IMR-90 (cell line): Measurements from ENCODE around the gene TBC1D22A. TPM values are rescaled to one million over a fixed set of nuclear protein-coding genes. Genes with fewer than 3 reads are reported as not detected.

Experiments
- ATAC-seq: fragments of 200-7000 bp; cut with Tn5 transposase; 2 replicates; pipeline ENCODE4 v1.9.1; 2020; ENCODE audit warnings: low read depth, mild to moderate bottlenecking, moderate library complexity
- BruUV-seq: library from RNA; stranded (reverse); fragments of 400-500 nt; replicated peaks from 2 replicates; lab custom pipeline; 2021; lab: Mats Ljungman, UMichigan
- CTCF ChIA-PET: fragments of 300-600 bp; formaldehyde crosslinking; extraction: SDS; loops from one replicate; lab custom pipeline; 2021; ENCODE audit warnings: antibody characterized with exemption; lab: Yijun Ruan, JAX
- POLR2A ChIA-PET: fragments of 300-600 bp; sonication (Branson Sonifier 250); formaldehyde crosslinking; loops from one replicate; lab custom pipeline; 2022; ENCODE audit warnings: antibody characterized with exemption; ENCODE audit not compliant: unreplicated experiment; lab: Charles Lee
- DNase-seq: peaks from one replicate; pipeline ENCODE4 v3.0.0; 2013
- H2AFZ ChIP-seq: replicated peaks from 2 replicates; pipeline ENCODE3; 2013; ENCODE audit warnings: low read length, mild to moderate bottlenecking; ENCODE audit not compliant: poor library complexity
- H2AK5ac ChIP-seq: 2 replicates; pipeline ENCODE4 v1.6.1; 2013; ENCODE audit warnings: low read depth, low read length, inconsistent platforms
- H2AK9ac ChIP-seq: replicated peaks from 2 replicates; pipeline ENCODE3; 2013; ENCODE audit warnings: mild to moderate bottlenecking, low read depth, low read length, moderate library complexity; ENCODE audit not compliant: poor library complexity
- H2BK120ac ChIP-seq: 2 replicates; pipeline ENCODE4 v1.6.1; 2013; ENCODE audit warnings: low read depth, low read length, inconsistent platforms
- H2BK15ac ChIP-seq: 3 replicates; pipeline ENCODE4 v1.6.1; 2013; ENCODE audit warnings: low read depth, low read length, inconsistent platforms
- H2BK20ac ChIP-seq: 2 replicates; pipeline ENCODE4 v1.6.1; 2013; ENCODE audit warnings: low read depth, mild to moderate bottlenecking, inconsistent platforms, low read length, moderate library complexity
- H2BK5ac ChIP-seq: 2 replicates; pipeline ENCODE4 v1.6.1; 2013; ENCODE audit warnings: mild to moderate bottlenecking, low read depth, low read length, inconsistent platforms; ENCODE audit not compliant: poor library complexity, severe bottlenecking
- H3K14ac ChIP-seq: replicated peaks from 2 replicates; pipeline ENCODE4 v1.6.1; 2013; ENCODE audit warnings: low read depth, low read length, inconsistent platforms
- H3K18ac ChIP-seq: 2 replicates; pipeline ENCODE4 v1.6.1; 2013; ENCODE audit warnings: low read depth, low read length, control low read depth
- H3K23ac ChIP-seq: 2 replicates; pipeline ENCODE4 v1.6.1; 2013; ENCODE audit warnings: low read depth, low read length, inconsistent platforms
- H3K27ac ChIP-seq: 2 replicates; pipeline ENCODE4 v1.5.1; 2013; ENCODE audit warnings: mild to moderate bottlenecking, control low read depth, low read length; ENCODE audit not compliant: insufficient read depth
- H3K27me3 ChIP-seq: 2 replicates; pipeline ENCODE4 v1.6.1; 2013; ENCODE audit warnings: low read length; ENCODE audit not compliant: control insufficient read depth, insufficient read depth
- H3K36me3 ChIP-seq: 2 replicates; pipeline ENCODE4 v1.6.1; 2013; ENCODE audit warnings: low read length, mixed read lengths; ENCODE audit not compliant: control insufficient read depth, insufficient read depth
- H3K4ac ChIP-seq: 2 replicates; pipeline ENCODE4 v1.6.1; 2013; ENCODE audit warnings: low read depth, low read length, inconsistent platforms
- H3K4me1 ChIP-seq: 2 replicates; pipeline ENCODE4 v1.6.1; 2013; ENCODE audit warnings: low read length, mixed read lengths; ENCODE audit not compliant: control insufficient read depth, insufficient read depth
- H3K4me2 ChIP-seq: 2 replicates; pipeline ENCODE4 v1.6.1; 2013; ENCODE audit warnings: low read depth, mild to moderate bottlenecking, control low read depth, low read length, moderate library complexity
- H3K4me3 ChIP-seq: 2 replicates; pipeline ENCODE4 v1.5.1; 2013; ENCODE audit warnings: low read depth, mild to moderate bottlenecking, control low read depth, low read length, moderate library complexity; ENCODE audit not compliant: insufficient read depth
- H3K56ac ChIP-seq: 2 replicates; pipeline ENCODE4 v1.6.1; 2013; ENCODE audit warnings: low read length, inconsistent platforms; ENCODE audit not compliant: insufficient read depth; ENCODE audit errors: extremely low read depth
- H3K79me1 ChIP-seq, 2 experiments: 2 replicates each; pipeline ENCODE4 v1.6.1; 2013; ENCODE audit warnings: low read length in 2 of 2, inconsistent platforms in 1 of 2, low read depth in 1 of 2
- H3K9ac ChIP-seq: 2 replicates; pipeline ENCODE4 v1.6.1; 2013; ENCODE audit warnings: low read depth, low read length, control low read depth
- H3K9me1 ChIP-seq: 2 replicates; pipeline ENCODE4 v1.6.1; 2013; ENCODE audit warnings: low read length, inconsistent platforms; ENCODE audit not compliant: insufficient read depth
- H3K9me3 ChIP-seq: 2 replicates; pipeline ENCODE4 v1.6.1; 2013; ENCODE audit warnings: low read length; ENCODE audit not compliant: control insufficient read depth, insufficient read depth
- H4K20me1 ChIP-seq: 2 replicates; pipeline ENCODE4 v1.6.1; 2013; ENCODE audit warnings: low read length, inconsistent platforms; ENCODE audit not compliant: insufficient read depth
- H4K5ac ChIP-seq: 2 replicates; pipeline ENCODE4 v1.6.1; 2013; ENCODE audit warnings: mild to moderate bottlenecking, low read depth, low read length, control low read depth
- H4K8ac ChIP-seq, 2 experiments: 2 replicates each; pipeline ENCODE4 v1.6.1; 2013; ENCODE audit warnings: low read depth in 2 of 2, low read length in 2 of 2, control low read depth in 1 of 2, inconsistent platforms in 1 of 2
- H4K91ac ChIP-seq: 2 replicates; pipeline ENCODE4 v1.6.1; 2013; ENCODE audit warnings: low read depth, low read length, inconsistent platforms; ENCODE audit not compliant: insufficient read depth
- BHLHE40 ChIP-seq: fragments of 150-350 bp; IDR thresholded peaks from 2 replicates; pipeline ENCODE4 v1.6.1; 2016; ENCODE audit warnings: mild to moderate bottlenecking, low read depth, low read length
- CEBPB ChIP-seq: IDR thresholded peaks from 2 replicates; pipeline ENCODE4 v1.6.1; 2012; ENCODE audit warnings: low read depth, low read length, improper control_type of control experiment
- CHD1 ChIP-seq: IDR thresholded peaks from 2 replicates; pipeline ENCODE4 v1.6.1; 2012; ENCODE audit warnings: low read depth, low read length, improper control_type of control experiment
- FOS ChIP-seq: fragments of 150-350 bp; IDR thresholded peaks from 2 replicates; pipeline ENCODE4 v1.6.1; 2016; ENCODE audit warnings: low read depth, low read length
- MAFK ChIP-seq: IDR thresholded peaks from 2 replicates; pipeline ENCODE4 v1.6.1; 2012; ENCODE audit warnings: low read depth, low read length, improper control_type of control experiment
- MAZ ChIP-seq: IDR thresholded peaks from 2 replicates; pipeline ENCODE4 v1.6.1; 2012; ENCODE audit warnings: low read depth, mild to moderate bottlenecking, low read length, improper control_type of control experiment, moderate library complexity, borderline replicate concordance
- NFE2L2 ChIP-seq: fragments of 150-350 bp; IDR thresholded peaks from 2 replicates; pipeline ENCODE4 v1.6.1; 2016; ENCODE audit warnings: low read depth, mild to moderate bottlenecking, low read length
- POLR2A ChIP-seq: IDR thresholded peaks from 2 replicates; pipeline ENCODE4 v1.6.1; 2012; ENCODE audit warnings: mild to moderate bottlenecking, low read depth, low read length
- RAD21 ChIP-seq: IDR thresholded peaks from 2 replicates; pipeline ENCODE4 v1.6.1; 2012; ENCODE audit warnings: low read length, improper control_type of control experiment
- RCOR1 ChIP-seq: IDR thresholded peaks from 2 replicates; pipeline ENCODE4 v1.6.1; 2012; ENCODE audit warnings: mild to moderate bottlenecking, low read length, improper control_type of control experiment; ENCODE audit not compliant: insufficient replicate concordance
- RFX5 ChIP-seq: IDR thresholded peaks from 2 replicates; pipeline ENCODE4 v1.8.0; 2012; ENCODE audit warnings: low read depth, mild to moderate bottlenecking, low read length, moderate library complexity
- SMC3 ChIP-seq: fragments of 150-350 bp; IDR thresholded peaks from 2 replicates; pipeline ENCODE4 v1.6.1; 2016; ENCODE audit warnings: low read depth, mild to moderate bottlenecking, antibody characterized with exemption, low read length, moderate library complexity
- WGBS, 2 experiments: methylation state at CpG; one replicate each; pipeline versions ENCODE4 v1.1.5 to v1.1.7; 2013; ENCODE audit warnings: missing lambda C conversion rate in 2 of 2; ENCODE audit not compliant: insufficient read length in 1 of 2; ENCODE audit errors: extremely low coverage in 2 of 2; 5-methylcytosine and 5-hydroxymethylcytosine counted together
- dilution Hi-C: fragments of 300-500 bp; cut with HindIII; formaldehyde crosslinking; loops from one replicate; pipeline ENCODE4 v1.14.3; 2018; ENCODE audit warnings: low sequenced_read_pairs; ENCODE audit not compliant: unreplicated experiment
- in situ Hi-C: fragments of 300-500 bp; cut with MboI; formaldehyde crosslinking; loops from 3 replicates; pipeline ENCODE4 v1.14.3; 2019; ENCODE audit warnings: low sequenced_read_pairs, inconsistent platforms, mixed read lengths
- intact Hi-C: fragments of 100-400 bp; cut with micrococcal nuclease; formaldehyde crosslinking; loops from 2 replicates; pipeline ENCODE4 v1.10.0; 2022
- polyA plus RNA-seq, 3 experiments: library from polyadenylated mRNA; depleted of rRNA; stranded (reverse); fragments of >200 nt; gene quantifications; 2 replicates each; pipeline ENCODE4 v1.2.3, GENCODE V29; 2012; ENCODE audit warnings: low replicate concordance in 1 of 3
- total RNA-seq: library from RNA; depleted of rRNA; stranded (reverse); fragments of >200 nt; gene quantifications from 2 replicates; pipeline ENCODE4 v1.2.3, GENCODE V29; 2012
- TF ChIP-seq, protein P1 (sequence below): fragments of 150-350 bp; IDR thresholded peaks from 2 replicates; pipeline ENCODE4 v1.6.1; 2016; ENCODE audit warnings: low read depth, mild to moderate bottlenecking, low read length, moderate library complexity, borderline replicate concordance
- TF ChIP-seq, protein P2 (sequence below): fragments of 150-350 bp; IDR thresholded peaks from 2 replicates; pipeline ENCODE4 v1.6.1; 2017; ENCODE audit warnings: mild to moderate bottlenecking, antibody characterized with exemption, low read length, low read depth
- TF ChIP-seq, protein P3 (sequence below): conservative IDR thresholded peaks from 2 replicates; pipeline ENCODE4 v1.5.1; 2012; ENCODE audit warnings: mild to moderate bottlenecking, low read depth, low read length, improper control_type of control experiment

Gene TBC1D22A
- total and polyA plus RNA-seq, 2 of the 4 experiments (the other 2 are of a cell fraction): 9.0 to 16.7 TPM

DNA sequence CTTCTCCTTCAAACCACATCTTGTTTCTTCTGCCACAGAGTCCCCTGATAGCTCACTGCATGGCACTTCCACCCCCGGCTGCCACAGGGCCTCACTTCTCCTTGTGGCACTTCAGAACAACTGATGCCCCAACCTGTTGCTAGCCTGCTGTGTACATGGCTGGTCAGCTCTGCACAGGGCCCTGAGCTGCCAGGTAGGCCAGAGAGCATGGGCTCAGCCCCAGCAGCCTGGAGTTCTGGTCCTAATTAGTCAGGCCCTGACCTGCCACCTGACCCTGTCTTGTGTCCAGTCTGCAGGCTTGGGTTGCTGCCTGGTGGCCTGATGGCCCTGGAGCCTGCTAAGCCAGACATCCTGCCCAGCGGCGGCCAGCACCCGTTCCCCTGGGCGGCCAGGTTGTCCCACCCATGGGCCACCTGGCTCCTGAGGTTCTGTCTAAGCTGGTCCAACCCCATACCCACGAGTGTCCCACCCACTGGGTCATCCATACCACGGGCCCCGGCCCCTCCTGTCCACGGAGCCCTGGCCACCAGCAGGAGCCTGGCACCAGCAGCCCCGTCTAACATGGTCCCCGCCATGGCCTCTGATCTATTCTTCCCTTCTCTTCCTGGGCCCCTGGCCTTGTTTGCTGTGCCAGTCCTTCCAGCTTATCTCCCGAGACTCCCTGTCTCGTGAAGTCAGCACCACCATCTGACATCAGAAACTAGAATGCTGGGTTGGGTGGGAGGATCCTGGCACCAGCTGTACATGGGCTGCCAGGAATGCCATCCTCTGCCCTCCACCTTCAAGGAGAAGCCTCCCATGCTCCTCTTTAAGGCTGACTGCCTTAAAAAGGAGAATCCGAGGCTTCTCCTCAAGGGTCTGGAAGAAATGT, 21.3 kb upstream of the TBC1D22A start:
- BruUV-seq: no TSS peak
- ATAC-seq (no peak), DNase-seq (no peak)
- peaks cover 4 to 32% of the 10 kb centered on the region in 2 experiments; a peak in 3 of 4 replicates for H3K79me1 ChIP-seq
- H3K4me2 ChIP-seq: no peak overlapping the region
- H3K14ac ChIP-seq: no peak overlapping the region
- H3K27ac ChIP-seq: no peak overlapping the region
- no peak overlapping the region for H3K4ac ChIP-seq
- H3K23ac ChIP-seq: no peak overlapping the region
- H3K56ac ChIP-seq: no peak overlapping the region
- peaks cover 12% of the 10 kb centered on the region for H4K20me1 ChIP-seq
- peaks cover 15% of the 10 kb centered on the region for H3K4me1 ChIP-seq
- H2BK5ac ChIP-seq: no peak overlapping the region
- H3K4me3 ChIP-seq: no peak overlapping the region
- dilution Hi-C loops (no loop called here), in situ Hi-C loops (no loop called here), intact Hi-C loops (no loop called here)
- H3K9me1 ChIP-seq: peaks cover 9% of the 10 kb centered on the region
- no peak overlapping the region for H2AK5ac ChIP-seq
- H3K27me3 ChIP-seq: no peaks in the 10 kb centered on the region
- no peaks in the 10 kb centered on the region for H3K9me3 ChIP-seq
- no peak overlapping the region for H2BK120ac ChIP-seq
- H4K8ac ChIP-seq: no peak overlapping the region
- H2BK20ac ChIP-seq: no peak overlapping the region
- H4K5ac ChIP-seq: no peak overlapping the region
- H4K91ac ChIP-seq: no peak overlapping the region
- 100% methylated on average over 1 of the region's 14 CpGs; no CpG with 5 or more reads in 1 of the 2 experiments for WGBS, 2 experiments
- no peaks in the 10 kb centered on the region for H3K36me3 ChIP-seq
- no peak overlapping the region for H2AFZ ChIP-seq
- H3K18ac ChIP-seq: no peak overlapping the region
- H2BK15ac ChIP-seq: no peak overlapping the region
- POLR2A ChIA-PET: interaction anchor here (1.2 kb wide), 1 partner anchor 21 kb away, joined by 3 read pairs; the partner anchor contains the start of gene TBC1D22A
- CTCF ChIA-PET: no interaction called here
- H2AK9ac ChIP-seq: no peak overlapping the region
- H3K9ac ChIP-seq: no peak overlapping the region
- TF ChIP-seq CEBPB: no peak
- no peak for TF ChIP-seq POLR2A
- TF ChIP-seq FOS: no peak
- TF ChIP-seq BHLHE40: no peak
- TF ChIP-seq, protein P1, sequence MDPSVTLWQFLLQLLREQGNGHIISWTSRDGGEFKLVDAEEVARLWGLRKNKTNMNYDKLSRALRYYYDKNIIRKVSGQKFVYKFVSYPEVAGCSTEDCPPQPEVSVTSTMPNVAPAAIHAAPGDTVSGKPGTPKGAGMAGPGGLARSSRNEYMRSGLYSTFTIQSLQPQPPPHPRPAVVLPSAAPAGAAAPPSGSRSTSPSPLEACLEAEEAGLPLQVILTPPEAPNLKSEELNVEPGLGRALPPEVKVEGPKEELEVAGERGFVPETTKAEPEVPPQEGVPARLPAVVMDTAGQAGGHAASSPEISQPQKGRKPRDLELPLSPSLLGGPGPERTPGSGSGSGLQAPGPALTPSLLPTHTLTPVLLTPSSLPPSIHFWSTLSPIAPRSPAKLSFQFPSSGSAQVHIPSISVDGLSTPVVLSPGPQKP: no peak
- no peak for TF ChIP-seq SMC3
- no peak for TF ChIP-seq CHD1
- TF ChIP-seq RFX5: no peak
- no peak for TF ChIP-seq MAFK
- no peak for TF ChIP-seq RCOR1
- no peak for TF ChIP-seq RAD21
- TF ChIP-seq MAZ: no peak
- TF ChIP-seq, protein P2, sequence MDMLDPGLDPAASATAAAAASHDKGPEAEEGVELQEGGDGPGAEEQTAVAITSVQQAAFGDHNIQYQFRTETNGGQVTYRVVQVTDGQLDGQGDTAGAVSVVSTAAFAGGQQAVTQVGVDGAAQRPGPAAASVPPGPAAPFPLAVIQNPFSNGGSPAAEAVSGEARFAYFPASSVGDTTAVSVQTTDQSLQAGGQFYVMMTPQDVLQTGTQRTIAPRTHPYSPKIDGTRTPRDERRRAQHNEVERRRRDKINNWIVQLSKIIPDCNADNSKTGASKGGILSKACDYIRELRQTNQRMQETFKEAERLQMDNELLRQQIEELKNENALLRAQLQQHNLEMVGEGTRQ: no peak
- TF ChIP-seq NFE2L2: no peak
- TF ChIP-seq, protein P3, sequence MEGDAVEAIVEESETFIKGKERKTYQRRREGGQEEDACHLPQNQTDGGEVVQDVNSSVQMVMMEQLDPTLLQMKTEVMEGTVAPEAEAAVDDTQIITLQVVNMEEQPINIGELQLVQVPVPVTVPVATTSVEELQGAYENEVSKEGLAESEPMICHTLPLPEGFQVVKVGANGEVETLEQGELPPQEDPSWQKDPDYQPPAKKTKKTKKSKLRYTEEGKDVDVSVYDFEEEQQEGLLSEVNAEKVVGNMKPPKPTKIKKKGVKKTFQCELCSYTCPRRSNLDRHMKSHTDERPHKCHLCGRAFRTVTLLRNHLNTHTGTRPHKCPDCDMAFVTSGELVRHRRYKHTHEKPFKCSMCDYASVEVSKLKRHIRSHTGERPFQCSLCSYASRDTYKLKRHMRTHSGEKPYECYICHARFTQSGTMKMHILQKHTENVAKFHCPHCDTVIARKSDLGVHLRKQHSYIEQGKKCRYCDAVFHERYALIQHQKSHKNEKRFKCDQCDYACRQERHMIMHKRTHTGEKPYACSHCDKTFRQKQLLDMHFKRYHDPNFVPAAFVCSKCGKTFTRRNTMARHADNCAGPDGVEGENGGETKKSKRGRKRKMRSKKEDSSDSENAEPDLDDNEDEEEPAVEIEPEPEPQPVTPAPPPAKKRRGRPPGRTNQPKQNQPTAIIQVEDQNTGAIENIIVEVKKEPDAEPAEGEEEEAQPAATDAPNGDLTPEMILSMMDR: no peak
